ENCODE data around the gene SCD5.
A peak's percentile ranks its signal among the peaks of the same experiment; 100 is the strongest.

The SCD5 gene

GRCh38 chr4:82624819-82625218, 173.8 kb downstream of the SCD5 start:
- no peak for DNase-seq

- DNase-seq, result no peak
Measured at GRCh38 chr4:82623121-82623683, 175.4 kb downstream of the SCD5 start.

- no peak for DNase-seq
Measured at GRCh38 chr4:82621251-82621650, 177.3 kb downstream of the SCD5 start.

DNA sequence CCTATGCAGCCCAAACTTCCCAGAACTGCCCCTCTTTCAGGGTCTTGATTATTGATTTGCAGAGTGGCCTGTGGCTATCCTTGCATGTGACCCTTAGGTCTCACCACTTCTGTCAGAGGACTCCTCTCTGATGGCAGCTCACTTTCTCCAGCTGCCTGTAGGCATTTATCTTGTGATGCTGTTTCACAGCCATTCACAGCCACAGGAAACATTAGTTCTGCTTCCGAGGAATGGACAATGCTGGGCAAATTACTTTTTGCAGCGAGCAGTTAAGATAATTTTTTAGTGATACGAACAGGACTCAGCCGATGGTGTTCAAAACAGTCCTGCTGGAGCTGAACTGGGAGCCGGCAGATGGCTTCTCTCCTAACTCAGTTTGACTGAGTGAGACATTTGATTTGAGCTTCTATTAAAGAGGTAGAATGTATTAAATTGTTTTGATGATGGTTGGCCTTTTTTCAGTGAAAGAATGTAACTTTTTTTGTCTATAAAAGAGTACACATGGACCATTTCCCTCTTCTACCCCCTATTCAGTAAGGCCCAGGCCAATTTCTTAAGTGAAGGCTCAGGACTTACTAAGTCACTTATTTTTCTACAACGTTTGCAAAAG, 178.4 kb downstream of the SCD5 start:
- DNase-seq, result no peak

- DNase-seq, result no peak
Measured at GRCh38 chr4:82618103-82618720, 180.4 kb downstream of the SCD5 start.

GRCh38 chr4:82614838-82615449, 183.7 kb downstream of the SCD5 start:
- no peak for DNase-seq

- no peak for DNase-seq
Measured at GRCh38 chr4:82613121-82613520, 185.5 kb downstream of the SCD5 start.

- DNase-seq, result no peak
Measured at GRCh38 chr4:82611982-82612381, 186.6 kb downstream of the SCD5 start.

DNA sequence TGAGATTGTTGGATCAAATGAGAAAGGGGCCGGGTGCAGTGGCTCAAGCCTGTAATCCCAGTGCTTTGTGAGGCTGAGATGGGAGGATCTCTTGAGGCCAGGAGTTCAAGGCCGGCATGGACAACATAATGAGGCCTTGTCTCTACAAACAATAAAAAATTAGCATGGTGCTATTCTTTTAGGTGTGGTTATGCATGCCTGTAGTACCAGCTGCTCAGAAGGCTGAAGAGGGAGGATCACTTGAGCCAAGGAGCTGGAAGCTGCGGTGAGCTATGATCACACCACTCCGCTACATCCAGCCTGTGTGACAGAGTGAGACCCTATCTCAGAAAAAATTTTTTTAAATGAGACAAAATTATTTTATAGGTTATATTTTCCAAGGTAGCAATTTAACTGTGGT, 187.1 kb downstream of the SCD5 start:
- DNase-seq, result no peak

DNA sequence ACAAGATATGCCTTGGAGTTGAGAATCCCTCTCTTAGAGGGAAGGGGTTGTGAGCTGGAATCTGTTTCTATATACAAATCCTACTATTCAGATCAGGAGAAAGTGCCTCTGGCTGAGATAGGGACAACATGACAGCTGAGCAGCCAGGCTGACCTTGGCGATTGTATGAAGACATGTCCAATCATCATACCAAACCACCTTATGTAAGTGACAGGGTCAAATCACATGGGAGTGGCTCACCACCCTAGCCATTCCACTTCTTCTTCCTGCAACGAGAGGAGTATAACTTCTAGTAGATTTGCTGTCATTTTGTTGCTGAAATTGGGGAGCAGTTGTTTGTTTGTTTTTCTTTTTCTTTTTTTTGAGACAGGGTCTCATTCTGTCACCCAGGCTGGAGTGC, 188.6 kb downstream of the SCD5 start:
- DNase-seq, result no peak

GRCh38 chr4:82606622-82607021, 192.0 kb downstream of the SCD5 start:
- no peak for DNase-seq

DNA sequence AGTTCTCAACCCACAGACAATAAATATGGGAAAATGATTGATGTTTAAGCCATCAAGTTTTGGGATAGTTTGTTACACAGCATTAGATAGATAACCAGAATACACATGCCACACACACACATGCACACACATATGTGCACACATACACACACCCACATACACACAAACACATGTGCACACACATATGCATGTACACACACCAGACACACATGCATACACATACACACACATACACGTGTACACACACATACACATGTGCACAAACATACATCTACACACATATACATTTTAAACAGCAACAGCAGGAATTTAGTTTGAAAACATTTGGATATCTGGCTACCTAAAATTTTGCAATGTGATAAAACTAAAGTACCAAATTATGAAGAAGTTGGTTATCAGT, 194.1 kb downstream of the SCD5 start:
- no peak for DNase-seq

- no peak for DNase-seq
Measured at GRCh38 chr4:82601242-82602015, 197.2 kb downstream of the SCD5 start.

- peak; percentile 79 for DNase-seq
Measured at GRCh38 chr4:82599336-82599735, 199.3 kb downstream of the SCD5 start.

- no peak for DNase-seq
Measured at GRCh38 chr4:82594456-82594855, 204.1 kb downstream of the SCD5 start.

- DNase-seq, result no peak
Measured at GRCh38 chr4:82593411-82593810, 205.2 kb downstream of the SCD5 start.

GRCh38 chr4:82592639-82593038, 206.0 kb downstream of the SCD5 start:
- DNase-seq, result no peak

- DNase-seq, result peak; percentile 54
Measured at GRCh38 chr4:82591592-82591991, 207.0 kb downstream of the SCD5 start.

GRCh38 chr4:82589756-82590155, 208.8 kb downstream of the SCD5 start:
- no peak for DNase-seq

- no peak for DNase-seq
Measured at GRCh38 chr4:82588771-82589270, 209.8 kb downstream of the SCD5 start.

- no peak for DNase-seq
Measured at GRCh38 chr4:82587826-82588540, 210.6 kb downstream of the SCD5 start.

DNA sequence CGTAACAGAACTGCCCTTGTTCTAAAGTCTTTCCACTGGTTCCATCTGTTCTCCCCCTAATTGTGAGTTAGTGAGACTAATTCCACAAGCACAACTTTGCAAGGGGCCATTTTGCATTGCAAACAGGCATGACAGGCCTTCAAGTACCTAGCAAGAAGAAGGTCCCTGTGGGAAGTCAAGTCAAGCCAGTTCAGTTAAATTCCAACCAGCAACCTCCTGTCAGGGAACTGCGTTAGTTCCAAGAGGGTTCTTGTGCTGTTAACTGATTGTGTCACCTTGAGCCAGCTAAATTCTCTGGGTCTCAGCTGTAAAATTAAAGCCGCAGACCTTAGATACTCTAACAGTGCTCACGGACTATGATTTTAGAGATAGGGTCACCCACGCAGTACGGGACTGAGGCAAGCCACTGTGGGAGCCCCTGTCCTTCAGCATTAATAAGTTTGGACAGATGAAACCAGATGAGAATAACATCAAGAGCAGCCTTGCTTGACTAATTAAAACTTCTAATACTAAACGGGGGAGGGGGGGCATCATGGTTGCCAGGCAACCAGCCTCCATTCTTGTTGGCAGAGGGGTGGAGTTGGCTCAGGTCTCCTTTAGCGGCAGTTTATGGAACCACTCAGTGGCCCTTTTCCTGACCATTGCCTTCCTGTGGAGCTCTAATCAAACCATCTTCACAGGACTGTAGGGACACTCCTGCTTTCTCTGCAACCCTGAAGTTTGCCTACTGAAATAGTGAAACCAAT, 212.7 kb downstream of the SCD5 start:
- peak; percentile 18 for DNase-seq

Data from NCI-H510A treated with DMSO at 0.1 percent for 48 hours (cell line).